Right lobe of liver (tissue), 6 donors: Measurements from ENCODE around the gene DCST1. TPM values are rescaled to one million over a fixed set of nuclear protein-coding genes. Genes with fewer than 3 reads are reported as not detected.

ENCODE experiments used
- ATAC-seq, 4 donors: fragments of 200-7000 bp; cut with Tn5 transposase; one replicate each; pipeline ENCODE4 v1.9.1; 2020; ENCODE audit warnings: mild to moderate bottlenecking in 4 of 4, moderate library complexity in 4 of 4
- DNase-seq, 3 donors: peaks; one replicate each; pipeline ENCODE4 v3.0.0-alpha.2; 2020
- H3K27ac ChIP-seq, 3 donors: fragments of 200-600 bp; one replicate each; pipeline ENCODE4 v1.8.0; 2022
- H3K27me3 ChIP-seq, 2 donors: fragments of 200-600 bp; one replicate each; pipeline ENCODE4 v1.8.0; 2022
- H3K36me3 ChIP-seq, 4 donors: fragments of 200-600 bp; sonication (generic) in 1 of 4; one replicate each; pipeline versions ENCODE4 v1.5.1 to v1.8.0; 2017 to 2022; ENCODE audit warnings: control low read depth in 1 of 4
- H3K4me1 ChIP-seq, 4 donors: fragments of 200-600 bp; sonication (generic) in 1 of 4; one replicate each; pipeline versions ENCODE4 v1.5.1 to v1.8.0; 2017 to 2022; ENCODE audit warnings: control low read depth in 1 of 4
- H3K4me3 ChIP-seq, 3 donors: fragments of 200-600 bp; one replicate each; pipeline ENCODE4 v1.8.0; 2022
- H3K9me3 ChIP-seq, 4 donors: fragments of 200-600 bp; sonication (generic) in 1 of 4; one replicate each; pipeline versions ENCODE4 v1.5.1 to v1.8.0; 2017 to 2022; ENCODE audit warnings: control low read depth in 1 of 4
- CTCF ChIP-seq, 4 donors: fragments of 200-600 bp in 3 of 4; fragments of 450-650 bp in 1 of 4; IDR thresholded peaks; one replicate each; pipeline versions ENCODE4 v1.5.1 to v1.8.0; 2016 to 2022; ENCODE audit warnings: antibody characterized with exemption in 4 of 4, mild to moderate bottlenecking in 2 of 4
- POLR2A ChIP-seq: fragments of 450-650 bp; IDR thresholded peaks from one replicate; pipeline ENCODE4 v1.6.1; 2017; ENCODE audit warnings: antibody characterized with exemption, mild to moderate bottlenecking
- WGBS: methylation state at CpG from one replicate; pipeline ENCODE4 v1.1.6; 2018; ENCODE audit warnings: low coverage, low lambda C conversion rate; ENCODE audit not compliant: insufficient coverage; ENCODE audit errors: missing lambda C conversion rate; 5-methylcytosine and 5-hydroxymethylcytosine counted together
- intact Hi-C, 2 donors: fragments of 100-400 bp; cut with DNase I; formaldehyde crosslinking; loops; one replicate each; pipeline versions ENCODE4 v1.11.2 to v1.14.1; 2022
- total RNA-seq, 6 experiments: library from RNA; depleted of rRNA in 2 of 6; stranded (reverse); fragments of >200 nt in 2 of 6; fragmentation: NEBNext Ultra II Directional in 3 of 6; extraction: Animal tissue kit (Norgen Biotek cat#: 25700) in 3 of 6; gene quantifications; one replicate each; pipeline versions ENCODE4 v1.1.0 to v1.2.4, GENCODE V29; 2016 to 2023
- donor health status: DM: no; HTN: yes; CAD: no.
- donor health status: DM: no; HTN: no; CAD: no.
- donor health status: DM: no; HTN: no; CAD: no.
- donor health status: DM: no; HTN: yes; CAD: no.
- donor health status: DM: no; HTN: yes; CAD: no.

Gene DCST1
- total RNA-seq, 6 experiments from 2014 or later: not detected

- WGBS: 63% methylated on average over 14 of the region's 16 CpGs
- intact Hi-C loops: no loop called here
- Histone ChIP-seq H3K36me3 (no peaks in the 10 kb centered on the region), H3K27me3 (no peaks in the 10 kb centered on the region), H3K9me3 (no peaks in the 10 kb centered on the region), H3K4me1 (peaks cover 0 to 19% (median 4%) of the 10 kb centered on the region in 4 donors), H3K27ac (no peak overlapping the region), H3K4me3 (no peak overlapping the region)
- ATAC-seq: no peak
- peak in 1 of 3 donors; percentile 47 for DNase-seq
- TF ChIP-seq CTCF (IDR thresholded peaks at IDR 0.05) (peak in 3 of 4 donors; percentile 24 to 34 (median 28)), POLR2A (no peak)
Observed at GRCh38 chr1:154998201-154998780, 35.3 kb upstream of the DCST1 start.

DNA sequence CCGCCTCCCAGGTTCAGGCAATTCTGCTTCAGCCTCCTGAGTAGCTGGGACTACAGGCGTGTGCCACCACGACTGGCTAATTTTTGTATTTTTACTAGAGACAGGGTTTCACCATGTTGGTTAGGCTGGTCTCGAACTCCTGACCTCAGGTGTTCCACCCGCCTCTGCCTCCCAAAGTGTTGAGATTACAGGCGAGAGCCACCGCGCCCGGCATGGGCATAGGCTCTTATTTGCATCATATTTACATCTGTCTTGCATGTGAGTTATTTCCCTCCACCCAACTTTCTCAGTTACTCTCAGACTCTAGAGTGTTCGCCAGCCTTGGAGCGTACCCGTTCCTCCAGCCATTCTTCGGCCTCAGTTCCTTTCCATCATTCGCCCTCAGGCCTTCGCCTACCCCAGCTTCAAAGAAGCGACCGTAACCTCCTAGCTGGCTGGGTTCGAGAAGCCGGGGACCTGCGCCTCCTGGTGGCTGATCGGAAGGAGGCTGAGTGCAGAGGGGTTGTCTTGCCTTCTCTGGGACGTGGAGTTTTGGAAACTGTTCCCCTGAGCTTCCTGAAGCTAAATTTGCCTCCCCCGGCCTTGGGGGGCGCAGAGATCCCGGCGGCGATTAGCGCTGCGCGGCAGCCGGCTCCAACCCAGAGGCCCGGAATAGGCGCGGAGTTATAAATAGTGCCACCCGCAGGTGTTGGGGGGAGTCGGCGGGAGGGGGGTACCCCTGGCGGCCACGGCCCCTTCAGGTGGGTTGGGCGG lies 34.6 kb upstream of the DCST1 start:
- whole genome bisulfite sequencing: 11% methylated on average over 17 of the region's 40 CpGs
- Histone ChIP-seq H3K9me3 (no peaks in the 10 kb centered on the region), H3K4me1 (peaks cover 0 to 19% (median 4%) of the 10 kb centered on the region in 4 donors), H3K27ac (no peak overlapping the region), H3K36me3 (no peaks in the 10 kb centered on the region), H3K27me3 (no peaks in the 10 kb centered on the region), H3K4me3 (peak overlapping the region; percentile 21 to 93 (median 91))
- intact Hi-C loops: no loop called here
- ATAC-seq: no peak
- peak in 2 of 3 donors; percentile 70 to 74 for DNase-seq
- TF ChIP-seq CTCF (IDR thresholded peaks at IDR 0.05) (peak; percentile 76 to 84 (median 82)), POLR2A (no peak)

DNA sequence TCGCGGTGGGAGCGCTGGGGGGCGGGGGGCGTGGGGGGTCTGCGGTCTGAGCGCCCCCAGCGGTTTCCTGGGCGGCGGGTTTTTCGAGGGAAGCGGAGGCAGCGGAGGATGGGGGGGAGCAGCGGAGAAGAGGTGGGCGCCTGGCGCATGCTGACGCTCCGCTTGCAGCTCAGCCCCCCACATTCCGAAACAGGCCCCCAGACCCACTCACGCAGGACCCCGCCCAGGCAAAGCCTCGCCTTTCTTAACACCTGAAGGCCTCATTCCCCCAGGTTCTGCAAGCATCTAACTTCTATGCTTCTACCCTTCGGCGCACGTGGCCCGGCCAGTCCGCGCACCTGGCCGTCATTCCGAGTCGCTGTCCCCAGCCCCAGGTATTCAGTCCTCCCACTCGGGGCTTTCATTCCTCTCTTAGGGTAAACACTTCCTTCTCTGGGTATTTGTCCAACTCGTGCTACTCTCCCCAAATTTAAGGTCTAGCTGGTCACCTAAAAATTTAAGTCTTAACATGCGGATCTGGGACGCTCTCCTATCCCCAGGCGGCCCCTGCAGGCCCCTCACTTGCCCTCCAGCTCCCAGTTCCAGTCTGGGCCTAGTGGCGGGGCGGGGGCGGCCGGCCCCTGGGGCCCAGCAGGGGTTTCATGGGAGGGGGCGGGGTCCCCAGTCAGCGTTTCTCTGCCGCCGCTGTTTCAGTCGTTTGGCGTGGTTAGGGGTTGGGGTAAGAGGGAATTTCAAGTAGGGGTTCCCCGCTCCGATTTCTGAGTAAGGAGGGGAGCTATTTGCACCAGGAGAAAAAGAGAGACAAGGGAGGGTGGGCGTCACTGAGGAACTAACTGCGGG lies 33.8 kb upstream of the DCST1 start:
- H3K4me1 ChIP-seq: peaks cover 0 to 27% (median 6%) of the 10 kb centered on the region in 4 donors
- 0% methylated on average over 18 of the region's 50 CpGs for WGBS
- H3K27me3 ChIP-seq: no peaks in the 10 kb centered on the region
- peak overlapping the region; percentile 76 to 95 (median 93) for H3K27ac ChIP-seq
- H3K9me3 ChIP-seq: no peaks in the 10 kb centered on the region
- intact Hi-C loops: no loop called here
- peak overlapping the region; percentile 21 to 93 (median 91) for H3K4me3 ChIP-seq
- no peaks in the 10 kb centered on the region for H3K36me3 ChIP-seq
- peak in 2 of 3 donors; percentile 45 to 61 for DNase-seq
- no peak for ATAC-seq
- TF ChIP-seq CTCF (IDR thresholded peaks at IDR 0.05) (no peak), POLR2A (no peak)

DNA sequence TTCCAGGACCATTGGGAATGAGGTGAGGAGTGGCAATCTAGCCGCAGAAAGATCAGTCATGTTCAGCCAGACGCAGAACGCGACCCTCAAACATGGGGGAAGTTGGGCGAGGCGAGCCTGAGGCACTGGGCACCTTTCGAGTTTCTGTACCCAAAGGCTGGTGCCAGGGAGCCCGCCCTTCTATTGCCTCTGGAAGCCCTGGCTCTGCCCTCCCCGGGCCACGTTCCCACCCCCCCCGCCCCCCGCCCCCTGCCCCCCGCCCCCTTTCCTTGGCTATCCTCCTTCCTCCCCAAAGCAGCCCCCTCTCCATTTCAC lies 33.3 kb upstream of the DCST1 start:
- H3K4me3 ChIP-seq: peak overlapping the region; percentile 85 to 93 (median 91)
- H3K27ac ChIP-seq: peak overlapping the region; percentile 76 to 95 (median 93)
- intact Hi-C loops: no loop called here
- H3K36me3 ChIP-seq: no peaks in the 10 kb centered on the region
- peaks cover 0 to 33% (median 11%) of the 10 kb centered on the region in 4 donors for H3K4me1 ChIP-seq
- DNase-seq (peak in 2 of 3 donors; percentile 51 to 68), ATAC-seq (no peak)
- 0% methylated on average over 6 of the region's 13 CpGs for WGBS
- no peak for TF ChIP-seq POLR2A
- no peak for TF ChIP-seq CTCF (IDR thresholded peaks at IDR 0.05)
- H3K9me3 ChIP-seq: no peaks in the 10 kb centered on the region
- no peaks in the 10 kb centered on the region for H3K27me3 ChIP-seq
